Hypothalamus (tissue), 51 donors: ENCODE results near the gene PLXNB1.
"Not testable (repeated sequence)": the region's sequence is repeated elsewhere in the genome, so short reads cannot be mapped to it uniquely, and the experiment has no call there.

Experiments
- DNase-seq, 51 donors: peaks; one replicate each; lab custom pipeline; 2025; lab: John Stamatoyannopoulos, UW

PLXNB1 gene, protein sequence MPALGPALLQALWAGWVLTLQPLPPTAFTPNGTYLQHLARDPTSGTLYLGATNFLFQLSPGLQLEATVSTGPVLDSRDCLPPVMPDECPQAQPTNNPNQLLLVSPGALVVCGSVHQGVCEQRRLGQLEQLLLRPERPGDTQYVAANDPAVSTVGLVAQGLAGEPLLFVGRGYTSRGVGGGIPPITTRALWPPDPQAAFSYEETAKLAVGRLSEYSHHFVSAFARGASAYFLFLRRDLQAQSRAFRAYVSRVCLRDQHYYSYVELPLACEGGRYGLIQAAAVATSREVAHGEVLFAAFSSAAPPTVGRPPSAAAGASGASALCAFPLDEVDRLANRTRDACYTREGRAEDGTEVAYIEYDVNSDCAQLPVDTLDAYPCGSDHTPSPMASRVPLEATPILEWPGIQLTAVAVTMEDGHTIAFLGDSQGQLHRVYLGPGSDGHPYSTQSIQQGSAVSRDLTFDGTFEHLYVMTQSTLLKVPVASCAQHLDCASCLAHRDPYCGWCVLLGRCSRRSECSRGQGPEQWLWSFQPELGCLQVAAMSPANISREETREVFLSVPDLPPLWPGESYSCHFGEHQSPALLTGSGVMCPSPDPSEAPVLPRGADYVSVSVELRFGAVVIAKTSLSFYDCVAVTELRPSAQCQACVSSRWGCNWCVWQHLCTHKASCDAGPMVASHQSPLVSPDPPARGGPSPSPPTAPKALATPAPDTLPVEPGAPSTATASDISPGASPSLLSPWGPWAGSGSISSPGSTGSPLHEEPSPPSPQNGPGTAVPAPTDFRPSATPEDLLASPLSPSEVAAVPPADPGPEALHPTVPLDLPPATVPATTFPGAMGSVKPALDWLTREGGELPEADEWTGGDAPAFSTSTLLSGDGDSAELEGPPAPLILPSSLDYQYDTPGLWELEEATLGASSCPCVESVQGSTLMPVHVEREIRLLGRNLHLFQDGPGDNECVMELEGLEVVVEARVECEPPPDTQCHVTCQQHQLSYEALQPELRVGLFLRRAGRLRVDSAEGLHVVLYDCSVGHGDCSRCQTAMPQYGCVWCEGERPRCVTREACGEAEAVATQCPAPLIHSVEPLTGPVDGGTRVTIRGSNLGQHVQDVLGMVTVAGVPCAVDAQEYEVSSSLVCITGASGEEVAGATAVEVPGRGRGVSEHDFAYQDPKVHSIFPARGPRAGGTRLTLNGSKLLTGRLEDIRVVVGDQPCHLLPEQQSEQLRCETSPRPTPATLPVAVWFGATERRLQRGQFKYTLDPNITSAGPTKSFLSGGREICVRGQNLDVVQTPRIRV (N-terminal part only)

DNA sequence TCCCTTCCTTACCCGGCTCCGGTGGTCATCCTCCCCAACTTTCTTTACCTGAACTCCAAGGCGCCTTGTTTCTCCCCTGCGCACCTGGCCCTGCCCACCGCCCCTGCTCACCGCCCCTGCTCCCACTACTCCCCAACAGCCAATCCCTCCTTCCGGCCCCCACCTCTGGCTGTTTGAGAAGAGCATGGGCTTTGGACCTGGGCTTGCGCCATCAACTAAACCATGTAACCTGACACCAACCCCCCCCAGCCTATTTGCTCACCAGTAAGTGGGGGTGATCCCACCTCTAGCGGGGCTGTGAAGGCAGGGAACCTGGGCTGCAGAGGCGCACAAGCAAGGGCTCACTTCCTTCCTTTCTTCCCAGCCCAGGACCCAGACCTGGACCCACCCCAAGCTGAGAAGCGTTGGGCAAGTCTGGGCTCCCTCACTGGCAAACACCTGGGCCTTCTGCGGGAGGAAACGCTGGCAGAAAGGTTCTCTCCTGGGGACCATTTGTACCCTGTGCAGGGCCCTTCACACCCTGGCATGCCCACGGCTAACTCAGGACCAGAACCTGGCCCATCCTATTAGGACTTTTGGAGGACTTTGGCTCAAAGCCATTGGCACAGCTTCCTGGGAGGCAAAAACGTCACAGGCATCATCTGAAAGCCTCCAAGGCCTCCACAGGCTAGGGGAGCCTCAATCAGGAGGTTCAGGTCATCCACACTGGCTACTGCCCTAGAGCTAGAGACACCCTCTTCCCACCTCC lies at the start of gene PLXNB1:
Gene PLXNB1, minus strand, starts transcription at position 127 of the 748 bp plus-strand sequence. CDS start 5,475 bp downstream, outside the sequence.
- DNase-seq = peak in 8 of 51 donors; percentile 18 to 38 (median 31)

DNA sequence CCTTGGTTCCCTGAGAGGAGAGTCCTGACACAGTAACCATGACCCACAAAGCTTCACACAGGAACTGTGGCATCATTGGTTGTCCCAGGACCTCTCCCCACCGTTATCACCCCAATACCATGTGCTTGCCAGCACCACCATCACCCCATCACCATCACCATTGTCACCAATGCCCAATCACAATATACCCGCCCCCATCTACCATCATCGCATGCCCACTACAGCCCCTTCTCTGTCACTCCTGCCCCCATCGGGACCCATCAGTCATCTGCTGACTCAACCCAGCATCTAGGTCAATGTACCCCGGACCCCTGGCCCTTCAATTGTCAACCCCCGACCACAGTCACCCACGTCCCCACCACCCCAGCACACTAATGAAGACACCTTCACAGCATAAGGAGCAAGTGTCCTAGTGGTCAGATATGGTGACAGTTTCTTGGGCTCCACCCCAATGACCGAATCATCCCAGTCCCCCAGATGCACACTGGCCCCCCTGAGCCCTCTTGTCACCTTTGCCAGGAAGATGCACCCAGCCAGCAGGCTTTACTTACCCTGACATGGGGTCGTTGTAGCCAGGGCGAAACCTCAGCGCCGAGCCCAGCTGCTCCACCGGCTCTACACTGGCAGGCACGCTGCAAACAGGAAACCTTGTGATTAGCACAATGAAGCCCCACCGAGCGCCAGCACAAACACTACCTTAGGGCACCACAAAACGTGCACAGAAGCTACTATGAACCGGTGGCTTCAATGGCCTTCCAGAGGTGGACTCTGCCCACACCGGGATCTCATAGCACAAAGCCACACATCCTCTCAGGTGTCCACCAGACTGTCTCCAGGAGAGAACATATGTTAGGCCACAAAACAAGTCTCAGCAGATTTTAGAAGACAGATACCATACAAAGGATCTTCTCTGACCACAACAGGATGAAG lies 49.0 kb upstream of the PLXNB1 start:
- no peak for DNase-seq

DNA sequence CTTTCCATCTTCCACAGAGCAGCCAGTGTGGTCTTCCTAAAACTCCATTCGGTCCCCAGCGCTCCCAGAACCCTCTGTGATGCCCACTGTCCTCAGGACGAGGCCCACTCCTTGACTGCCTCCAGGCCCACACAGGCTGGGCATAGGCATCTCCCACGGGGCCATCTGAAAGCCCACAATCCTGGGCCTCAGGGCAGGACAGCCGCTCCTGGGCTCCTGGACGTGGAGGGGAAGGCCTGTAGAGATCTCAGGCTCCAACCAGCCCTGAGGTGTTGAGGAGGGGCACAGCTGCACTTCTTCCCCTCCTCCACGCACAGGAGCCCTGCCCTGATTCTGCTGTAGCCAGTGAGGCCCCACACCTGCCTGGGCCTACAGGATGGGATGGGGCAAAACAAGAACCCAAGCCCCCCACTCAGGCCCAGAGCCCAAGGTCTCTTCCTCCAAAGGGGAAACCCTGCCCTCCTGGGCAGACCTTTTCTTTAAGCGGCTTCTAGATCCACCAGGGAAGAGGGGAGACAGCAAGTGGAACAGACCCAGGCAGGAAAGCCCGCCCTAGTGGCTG lies 48.2 kb upstream of the PLXNB1 start:
- no peak for DNase-seq

DNA sequence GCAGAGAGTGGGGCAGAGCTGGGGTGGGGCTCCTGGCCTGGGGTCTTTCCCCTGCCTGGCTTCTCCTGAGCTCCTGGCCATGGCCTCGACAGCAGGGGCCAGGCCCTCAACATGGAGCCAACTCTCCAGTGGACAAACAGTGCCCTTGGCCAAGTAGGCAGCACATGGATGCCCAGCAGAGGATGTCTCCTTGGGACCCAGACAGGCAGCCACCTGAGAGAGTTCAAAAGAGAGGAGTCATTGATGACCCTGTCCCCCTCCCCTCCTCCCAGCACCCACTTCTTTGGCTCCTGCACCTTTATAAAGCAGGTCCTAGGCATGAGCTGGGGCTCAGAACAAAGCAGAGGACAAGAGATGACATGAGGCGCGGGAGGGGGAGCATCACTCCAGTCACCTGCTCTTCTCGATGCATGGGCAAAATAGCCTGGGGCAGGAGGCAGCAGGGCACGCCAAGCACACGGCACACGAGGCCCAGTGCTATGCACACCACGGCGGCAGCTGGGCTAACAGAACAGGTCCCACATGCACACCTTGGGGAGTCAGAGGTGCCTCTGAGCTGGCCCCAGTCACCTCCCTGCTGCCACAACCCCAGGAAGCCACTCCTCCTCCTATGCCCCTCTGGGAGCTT lies 46.7 kb upstream of the PLXNB1 start:
- no peak for DNase-seq

DNA sequence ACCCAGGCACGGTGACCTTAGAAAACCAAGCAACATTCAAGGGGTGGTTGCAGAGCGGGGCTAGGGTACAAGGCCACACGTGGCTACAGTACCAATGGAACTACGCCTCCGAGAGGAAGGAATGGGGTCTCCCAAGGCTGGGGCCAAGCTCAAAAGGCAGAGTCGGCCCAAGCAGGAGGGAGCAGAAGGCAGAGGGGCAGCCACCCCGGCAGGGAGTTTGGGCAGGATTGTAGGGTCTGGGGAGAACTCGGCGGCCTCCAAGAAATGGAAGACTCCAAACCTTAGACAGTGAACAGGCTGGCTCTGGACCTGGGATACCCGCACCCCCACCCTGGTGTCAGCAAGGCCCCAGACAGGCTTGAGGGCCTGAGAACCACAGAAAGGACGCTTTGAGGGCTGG lies 45.3 kb upstream of the PLXNB1 start:
- DNase-seq = no peak

DNA sequence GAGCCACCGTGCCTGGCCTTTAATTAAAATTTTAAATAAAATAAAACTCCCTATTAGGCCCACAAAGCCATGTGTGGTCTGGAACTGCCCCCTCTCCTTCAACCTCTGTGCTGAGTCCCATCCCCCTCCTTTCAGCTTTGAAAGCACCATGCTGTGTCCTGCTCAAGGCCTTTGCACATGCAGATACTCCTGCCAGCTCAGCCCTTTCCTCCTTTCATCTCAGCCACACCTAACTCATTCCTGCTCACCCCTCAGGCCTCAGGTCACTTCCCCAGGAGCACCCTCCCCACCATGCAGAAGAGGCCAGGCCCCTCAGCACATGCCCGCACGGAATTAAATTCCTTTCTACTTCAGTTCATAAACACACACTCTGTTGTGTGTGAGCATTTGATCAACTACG lies 44.7 kb upstream of the PLXNB1 start:
- DNase-seq = no peak

DNA sequence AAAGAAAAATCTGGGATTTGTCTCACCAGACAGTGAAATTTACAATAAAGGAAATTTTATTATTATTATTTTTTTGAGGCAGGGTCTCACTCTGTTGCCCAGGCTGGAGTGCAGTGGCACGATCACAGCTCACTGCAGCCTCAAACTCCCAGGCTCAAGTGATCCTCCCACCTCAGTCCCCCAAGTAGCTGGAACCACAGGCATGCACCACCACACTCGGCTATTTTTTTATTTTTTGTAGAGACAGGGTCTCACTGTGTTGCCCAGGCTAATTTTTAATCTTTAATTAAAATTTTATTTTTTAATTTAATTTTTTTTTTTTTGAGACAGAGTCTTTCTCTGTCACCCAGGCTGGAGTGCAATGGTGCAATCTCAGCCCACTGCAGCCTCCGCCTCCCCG lies 44.1 kb upstream of the PLXNB1 start:
- not testable (repeated sequence) for DNase-seq

DNA sequence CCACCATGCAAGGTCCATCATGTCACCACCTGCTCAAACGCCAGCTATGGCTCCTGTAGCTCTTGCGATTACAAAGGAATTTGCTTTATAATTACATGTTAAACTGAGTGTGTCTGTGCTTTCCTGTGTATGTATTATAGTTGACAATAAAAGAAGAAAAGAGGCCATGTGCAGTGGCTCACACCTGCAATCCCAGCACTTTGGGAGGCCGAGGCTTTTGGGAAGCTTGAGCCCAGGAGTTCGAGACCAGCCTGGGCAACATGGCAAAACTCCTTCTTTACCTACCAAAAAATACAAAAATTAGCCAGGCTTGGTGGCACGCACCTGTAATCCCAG lies 43.7 kb upstream of the PLXNB1 start:
- DNase-seq = no peak

DNA sequence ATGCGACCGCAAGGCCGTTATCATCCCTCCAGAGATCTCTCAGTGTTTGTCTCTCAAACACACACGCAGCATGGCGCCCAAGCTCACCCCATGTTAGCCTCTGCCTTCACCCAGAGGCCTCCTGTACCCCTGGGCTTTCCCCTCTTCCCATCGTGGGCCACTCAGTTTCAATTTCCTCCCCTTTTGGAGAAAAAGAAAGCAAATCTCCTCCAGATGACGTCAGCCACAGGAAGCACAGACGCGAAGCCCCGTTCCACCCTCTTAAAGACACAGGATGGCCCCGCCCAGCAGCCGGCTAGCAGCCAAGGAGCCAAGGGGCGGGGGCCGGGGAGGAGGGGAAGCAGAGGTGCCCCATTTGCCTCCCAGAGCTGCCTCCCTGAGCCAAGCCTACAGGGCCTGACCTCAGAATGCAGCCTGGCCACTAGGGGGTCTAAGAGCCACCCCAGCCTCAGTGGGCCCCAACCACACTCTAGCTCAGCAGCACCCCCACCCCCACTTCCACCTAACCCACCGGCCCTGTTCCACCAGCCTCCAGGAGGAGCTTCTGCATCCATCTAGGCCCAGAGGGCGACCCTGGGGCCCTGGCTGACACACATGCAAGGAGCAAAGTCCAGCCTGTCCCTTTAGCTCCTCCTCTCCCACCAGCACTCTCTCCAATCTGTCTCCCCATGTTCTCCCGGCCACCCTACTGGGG lies 43.2 kb upstream of the PLXNB1 start:
- DNase-seq = peak in 50 of 51 donors; percentile 36 to 92 (median 78)

DNA sequence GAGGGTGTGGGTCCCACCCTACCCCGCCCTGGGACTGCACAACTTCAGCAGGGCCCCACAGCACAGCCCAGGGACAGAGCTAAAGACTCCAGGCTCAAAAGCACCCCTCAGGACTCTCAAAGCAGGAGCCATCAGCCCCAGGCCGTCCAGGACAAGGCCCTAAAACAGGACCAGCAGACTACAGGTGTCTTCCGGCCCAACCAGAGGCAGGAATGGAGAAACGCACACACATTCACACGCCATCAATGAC lies 42.7 kb upstream of the PLXNB1 start:
- DNase-seq = peak in 7 of 51 donors; percentile 51 to 88 (median 53)

DNA sequence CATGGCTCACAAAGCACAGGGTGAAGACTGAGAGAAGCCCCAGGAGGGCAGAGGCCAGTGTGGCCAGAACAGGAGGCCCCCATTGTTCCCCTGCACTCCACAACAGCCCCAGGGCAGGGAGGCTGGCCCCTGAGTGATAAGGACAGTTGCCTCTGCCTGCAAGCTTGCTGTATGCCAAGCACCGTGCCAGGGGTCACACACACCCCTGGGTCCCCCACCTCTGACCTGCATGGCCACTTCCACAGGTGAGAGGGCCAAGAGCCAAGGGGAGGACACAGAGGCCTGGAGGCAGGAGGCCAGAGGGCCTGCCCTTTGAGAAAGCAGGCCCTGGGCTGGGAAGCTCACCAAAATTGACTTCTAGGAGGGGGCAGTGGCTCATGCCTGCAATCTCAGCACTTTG lies 40.4 kb upstream of the PLXNB1 start:
- no peak for DNase-seq

DNA sequence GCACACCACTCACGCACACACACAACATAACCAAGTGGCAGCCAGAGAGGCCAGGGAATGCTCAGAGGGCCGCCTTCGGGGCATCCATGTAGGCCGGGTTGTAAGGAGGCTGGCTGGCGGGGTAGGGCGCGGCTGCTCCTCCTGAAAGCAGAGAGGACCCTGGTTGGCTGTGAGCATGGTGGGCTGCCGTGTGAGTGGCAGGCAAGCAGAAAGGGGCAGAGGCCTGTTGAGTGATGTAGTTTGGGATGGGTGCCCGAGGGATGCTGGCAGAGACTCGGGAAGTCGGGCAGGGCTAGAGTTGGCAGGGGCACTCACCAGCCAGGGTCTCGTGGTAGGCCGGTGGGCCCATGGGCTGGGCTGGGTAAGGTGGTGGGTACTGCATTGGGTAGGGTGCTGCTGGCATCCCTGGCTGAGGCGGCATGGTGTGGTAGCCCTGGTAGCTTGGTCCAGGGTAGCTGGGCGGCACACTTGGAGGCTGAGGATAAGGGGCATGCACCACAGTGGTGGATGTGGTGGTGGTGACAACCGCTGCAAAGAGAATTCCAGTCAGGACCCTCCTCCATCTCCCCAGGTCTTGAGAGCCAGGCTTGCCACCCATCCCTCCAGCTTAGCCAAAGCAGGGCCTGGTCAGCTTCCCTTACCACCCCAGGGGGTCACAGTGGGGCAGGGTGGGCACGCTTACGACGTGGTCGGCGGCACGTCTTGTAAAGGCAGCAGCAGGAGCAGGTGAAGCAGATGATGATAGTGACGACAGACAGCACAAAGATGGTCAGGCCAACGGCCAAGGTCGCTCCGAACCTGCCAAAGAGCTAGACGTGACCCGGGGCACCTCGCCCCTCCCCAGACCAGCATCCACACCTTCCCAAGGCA lies 39.4 kb upstream of the PLXNB1 start:
- peak in 17 of 51 donors; percentile 19 to 49 (median 32) for DNase-seq

DNA sequence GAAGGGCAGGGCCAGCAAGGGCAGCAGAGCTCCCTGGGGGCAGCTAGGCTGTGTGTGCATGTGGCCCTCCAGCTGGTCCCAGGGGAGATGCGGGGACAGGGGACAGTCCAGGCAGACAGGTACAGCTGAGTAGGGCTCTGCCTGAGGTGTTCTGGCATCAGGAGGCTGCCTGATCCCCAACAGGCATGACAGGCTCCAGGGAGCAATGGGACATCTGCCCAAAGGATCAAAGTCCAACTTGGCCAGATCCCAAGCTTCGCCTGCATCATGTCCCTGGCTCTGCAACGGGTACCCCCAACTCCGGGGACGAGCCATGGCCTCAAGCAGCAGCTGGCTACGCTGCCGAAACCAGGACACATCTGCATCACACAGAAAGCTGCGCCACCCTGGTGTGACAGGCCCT lies 38.4 kb upstream of the PLXNB1 start:
- DNase-seq = no peak

DNA sequence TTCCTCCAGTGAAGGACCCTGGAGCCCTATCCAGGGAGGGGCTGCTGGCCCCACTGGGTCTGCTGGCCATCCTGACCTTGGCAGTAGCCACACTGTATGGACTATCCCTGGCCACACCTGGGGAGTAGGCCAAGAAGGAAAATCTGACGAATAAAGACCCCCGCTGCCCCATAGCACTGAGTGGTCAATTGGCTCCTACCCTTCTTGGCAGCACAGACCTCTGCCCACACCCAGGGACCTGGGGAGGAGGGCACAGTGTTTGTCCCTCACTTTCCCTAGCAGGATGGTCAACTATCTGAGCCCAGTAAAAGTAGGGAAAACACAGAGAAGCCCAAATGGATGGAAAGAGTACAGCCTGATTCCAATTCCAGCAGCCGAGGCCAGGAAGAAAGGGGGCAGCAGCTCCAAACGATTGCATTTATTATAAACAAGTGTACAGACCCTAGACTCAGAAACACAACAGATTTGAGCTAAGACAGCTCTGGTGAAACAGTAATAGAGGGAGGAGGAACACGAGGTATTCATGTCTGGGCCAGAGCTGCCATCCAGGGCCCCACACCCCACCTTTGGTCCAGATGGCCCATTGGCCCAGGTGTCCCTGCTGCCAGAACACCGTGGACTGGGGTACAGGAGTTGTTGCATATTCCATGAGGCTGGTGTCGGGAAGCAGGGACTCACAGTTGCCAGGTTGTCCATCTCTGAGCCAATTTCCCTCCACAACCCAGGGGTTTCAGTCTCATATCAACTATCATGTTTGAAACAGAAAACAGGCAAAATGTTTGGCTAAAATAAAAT lies 37.8 kb upstream of the PLXNB1 start:
- no peak for DNase-seq

DNA sequence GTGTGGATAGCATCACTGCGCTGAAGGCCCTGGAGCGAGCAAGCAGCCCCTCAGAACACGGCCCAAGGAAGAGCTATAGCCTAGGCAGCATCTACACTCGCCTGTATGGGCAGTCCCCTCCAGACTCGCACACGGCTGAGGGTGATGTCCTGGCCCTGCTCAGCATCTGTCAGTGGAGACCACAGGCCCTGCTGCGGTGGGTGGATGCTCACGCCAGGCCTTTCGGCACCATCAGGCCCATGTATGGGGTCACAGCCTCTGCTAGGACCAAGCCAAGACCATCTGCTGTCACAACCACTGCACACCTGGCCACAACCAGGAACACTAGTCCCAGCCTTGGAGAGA lies 37.2 kb upstream of the PLXNB1 start:
- no peak for DNase-seq
